Activated CD4-positive, alpha-beta T cell treated with anti-CD3 and anti-CD28 coated beads for 24 hours (primary cell): ENCODE results near the gene POLD2.

Source experiments
- DNase-seq, 2 donors: peaks; one replicate each; pipeline ENCODE4 v3.0.0-alpha.2; 2020; ENCODE audit warnings: low read depth in 2 of 2

The POLD2 gene

DNA sequence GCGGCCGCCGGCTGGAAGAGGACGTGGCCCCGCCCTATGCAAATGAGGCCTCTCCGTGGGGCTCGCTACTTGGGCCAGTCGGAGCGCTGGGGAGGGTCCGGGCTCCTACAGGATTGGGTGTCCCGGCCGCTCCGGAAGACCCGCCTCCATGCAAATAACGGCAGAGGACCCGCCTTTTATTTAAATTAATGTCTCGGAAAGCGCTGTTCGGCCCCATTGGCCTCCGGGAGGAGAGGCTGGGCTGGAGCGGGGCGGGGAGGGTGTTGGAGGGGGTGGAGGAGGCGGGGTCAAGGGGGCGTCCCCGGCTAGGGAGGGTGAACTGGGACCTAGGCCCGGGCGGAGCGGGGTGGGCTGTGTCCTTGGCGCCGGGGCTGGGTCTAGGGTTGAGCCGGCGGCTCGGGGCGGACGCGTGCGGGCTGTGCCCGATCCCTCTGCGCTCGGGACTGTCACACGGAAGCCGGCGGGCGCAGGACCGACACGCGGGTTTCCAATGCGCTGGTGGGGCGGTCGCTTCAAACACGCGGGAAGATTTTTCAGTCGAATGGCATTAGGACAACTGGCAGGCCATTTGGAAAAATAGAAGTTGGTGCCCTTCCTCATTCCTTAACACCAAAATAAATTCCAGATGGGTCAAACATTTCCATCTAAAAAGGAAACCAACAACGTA lies 40.7 kb downstream of the POLD2 start:
- peak; percentile 96 for DNase-seq

GRCh38 chr7:44081266-44081748 lies 42.0 kb downstream of the POLD2 start:
- no peak for DNase-seq

DNA sequence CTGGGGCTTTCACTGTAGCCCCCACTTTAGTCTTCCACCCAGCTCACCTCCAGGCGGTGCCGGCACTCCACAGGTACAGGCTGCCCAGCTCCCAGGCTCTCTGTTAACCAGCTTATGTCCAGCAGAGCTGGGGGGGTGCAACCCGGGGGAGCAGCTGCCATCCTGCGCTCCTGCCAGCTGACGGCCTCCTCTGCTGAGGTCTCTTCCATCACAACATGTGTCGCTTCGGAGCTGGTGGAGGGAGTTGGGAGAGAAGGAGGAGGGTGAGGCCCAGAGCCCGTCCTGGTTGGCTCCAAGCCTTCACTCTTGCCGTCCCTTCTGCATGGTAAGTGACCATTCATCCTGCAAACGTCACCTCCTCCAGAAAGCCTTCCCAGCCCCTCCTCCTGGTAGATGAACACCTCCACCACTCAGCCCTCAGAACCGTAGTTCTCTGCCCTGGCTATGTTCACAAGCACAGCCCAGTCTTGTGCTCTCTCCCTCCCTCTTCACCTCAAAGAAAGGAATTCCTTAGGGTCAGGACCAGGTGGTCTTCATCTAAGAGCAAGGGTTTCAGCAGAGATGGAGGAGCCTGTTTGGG lies 42.6 kb downstream of the POLD2 start:
- DNase-seq = no peak

GRCh38 chr7:44080118-44080517 lies 43.2 kb downstream of the POLD2 start:
- DNase-seq = no peak

DNA sequence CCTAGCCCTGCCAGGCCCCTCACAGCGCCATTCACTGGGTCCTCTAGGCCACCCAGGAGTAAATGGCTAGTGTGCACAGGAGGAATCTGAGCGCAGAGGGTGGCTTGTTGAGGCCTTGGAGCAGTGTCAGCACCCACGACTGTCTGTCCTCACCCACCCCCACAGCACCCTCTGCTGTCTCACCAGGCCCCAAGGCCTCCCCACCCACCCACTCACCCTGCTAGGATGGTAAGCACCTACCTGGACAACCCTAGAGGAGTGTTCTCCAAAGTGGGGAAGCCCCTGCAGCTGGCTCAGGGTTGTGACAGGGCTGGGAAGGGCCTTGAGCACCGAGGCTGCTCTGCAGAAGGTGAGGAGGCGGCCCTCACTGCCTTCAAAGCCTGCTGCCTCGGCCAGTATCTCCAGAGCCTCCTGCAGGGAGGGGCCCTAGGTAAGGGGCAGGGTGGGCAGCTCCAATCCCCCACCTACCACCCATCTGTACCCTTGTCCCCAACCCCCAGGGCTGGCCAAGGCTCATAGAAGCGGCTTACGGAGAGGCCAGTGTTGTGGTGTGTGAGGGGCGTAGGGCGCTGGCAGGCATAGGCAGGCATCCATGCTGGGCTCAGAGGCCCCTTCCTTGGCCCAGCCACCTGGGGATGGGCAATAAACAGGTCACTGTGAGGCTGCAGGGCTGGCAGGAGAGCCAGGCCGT lies 43.9 kb downstream of the POLD2 start:
- DNase-seq = no peak

- DNase-seq = no peak
These were observed 44.8 kb downstream of the POLD2 start for GRCh38 chr7:44078521-44078920.

GRCh38 chr7:44077681-44078091 lies 45.7 kb downstream of the POLD2 start:
- DNase-seq = no peak

DNA sequence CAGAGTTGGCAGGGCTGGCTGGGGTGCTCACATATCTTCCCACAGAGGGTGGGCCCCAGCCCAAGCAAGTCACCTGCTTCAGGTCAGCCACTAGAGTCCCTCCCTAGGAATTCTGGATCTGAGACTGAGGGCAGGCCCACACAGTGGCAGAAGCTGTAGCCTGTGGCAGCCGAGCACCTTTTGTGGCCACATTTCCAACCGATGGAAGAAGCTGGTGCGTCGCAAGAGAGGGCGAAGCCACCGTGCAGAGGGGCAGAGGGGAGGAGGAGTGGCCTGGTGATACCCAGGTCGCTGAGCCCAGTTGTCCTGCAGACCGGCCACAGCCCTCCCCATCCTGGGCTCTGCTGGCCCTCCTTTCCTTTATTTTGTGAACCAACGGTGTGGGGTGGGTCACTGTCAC lies 46.3 kb downstream of the POLD2 start:
- no peak for DNase-seq

GRCh38 chr7:44076101-44076895 lies 47.0 kb downstream of the POLD2 start:
- DNase-seq = no peak

DNA sequence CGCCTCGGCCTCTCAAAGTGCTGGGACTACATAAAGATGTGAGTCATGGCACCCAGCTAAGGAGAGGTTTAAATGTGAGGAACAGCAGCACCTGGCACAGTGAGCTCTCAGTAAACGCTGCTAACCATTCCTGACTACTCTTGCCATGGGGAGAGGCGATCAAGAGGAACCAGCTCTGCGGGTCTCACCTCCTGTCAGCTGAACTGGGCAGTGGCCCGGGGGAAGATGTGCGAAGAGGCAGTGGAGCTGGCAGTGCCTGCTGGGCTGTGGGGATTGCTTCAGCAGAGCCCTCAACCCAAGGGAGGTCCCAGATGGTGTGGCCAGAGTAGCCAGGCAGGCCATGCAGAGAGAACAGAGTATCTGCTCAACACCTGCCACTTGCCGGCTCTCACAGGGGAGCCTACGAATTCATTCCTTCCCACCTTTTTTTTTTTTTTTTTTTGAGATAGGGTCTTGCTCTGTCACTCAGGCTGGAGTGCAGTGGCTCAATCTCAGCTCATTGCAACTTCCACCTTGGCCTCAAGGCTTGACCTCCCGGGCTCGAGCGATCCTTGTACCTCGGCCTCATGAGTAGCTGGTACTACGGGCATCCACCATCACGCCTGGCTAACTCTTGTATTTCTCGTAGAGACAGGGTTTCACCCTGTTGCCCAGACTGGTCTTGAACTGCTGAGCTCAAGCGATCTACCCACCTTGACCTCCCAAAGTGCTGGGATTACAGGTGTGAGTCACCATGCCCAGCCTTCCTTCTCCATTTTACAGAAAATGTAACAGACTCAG lies 47.9 kb downstream of the POLD2 start:
- no peak for DNase-seq

GRCh38 chr7:44074349-44074695 lies 49.0 kb downstream of the POLD2 start:
- no peak for DNase-seq

DNA sequence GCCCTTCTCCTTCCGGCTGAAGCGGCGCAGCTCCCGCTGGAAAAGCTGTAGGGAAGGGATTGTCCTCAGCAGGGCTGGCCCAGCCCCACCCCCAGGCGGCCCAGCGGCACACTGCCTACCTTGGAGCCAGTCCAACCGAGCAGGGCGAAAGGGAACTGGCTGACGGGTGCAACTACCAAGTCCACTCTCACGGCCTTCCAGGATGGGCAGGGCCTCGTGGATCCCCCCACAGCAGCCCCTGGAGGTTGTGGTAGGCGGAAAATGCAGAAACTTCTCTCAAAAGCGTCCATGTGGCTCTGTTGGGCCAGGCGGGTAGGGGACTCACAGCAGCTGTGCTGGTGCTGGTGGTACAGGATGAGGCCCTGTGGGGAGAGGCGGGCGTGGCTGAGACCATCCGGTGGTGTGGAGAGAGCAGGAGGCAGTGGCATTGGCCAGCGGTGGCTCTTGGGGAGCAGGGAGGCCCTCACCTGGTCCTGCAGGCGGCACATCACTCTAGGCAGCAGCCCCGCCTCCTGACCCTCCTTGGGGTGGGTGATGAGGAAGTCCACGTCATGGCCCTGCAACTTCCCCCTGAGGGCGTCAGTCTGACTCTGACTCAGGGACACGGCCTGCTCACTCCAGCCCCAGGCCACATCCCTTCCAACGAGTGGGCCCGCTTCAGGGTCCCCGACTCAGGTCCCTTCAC lies 49.5 kb downstream of the POLD2 start:
- no peak for DNase-seq

DNA sequence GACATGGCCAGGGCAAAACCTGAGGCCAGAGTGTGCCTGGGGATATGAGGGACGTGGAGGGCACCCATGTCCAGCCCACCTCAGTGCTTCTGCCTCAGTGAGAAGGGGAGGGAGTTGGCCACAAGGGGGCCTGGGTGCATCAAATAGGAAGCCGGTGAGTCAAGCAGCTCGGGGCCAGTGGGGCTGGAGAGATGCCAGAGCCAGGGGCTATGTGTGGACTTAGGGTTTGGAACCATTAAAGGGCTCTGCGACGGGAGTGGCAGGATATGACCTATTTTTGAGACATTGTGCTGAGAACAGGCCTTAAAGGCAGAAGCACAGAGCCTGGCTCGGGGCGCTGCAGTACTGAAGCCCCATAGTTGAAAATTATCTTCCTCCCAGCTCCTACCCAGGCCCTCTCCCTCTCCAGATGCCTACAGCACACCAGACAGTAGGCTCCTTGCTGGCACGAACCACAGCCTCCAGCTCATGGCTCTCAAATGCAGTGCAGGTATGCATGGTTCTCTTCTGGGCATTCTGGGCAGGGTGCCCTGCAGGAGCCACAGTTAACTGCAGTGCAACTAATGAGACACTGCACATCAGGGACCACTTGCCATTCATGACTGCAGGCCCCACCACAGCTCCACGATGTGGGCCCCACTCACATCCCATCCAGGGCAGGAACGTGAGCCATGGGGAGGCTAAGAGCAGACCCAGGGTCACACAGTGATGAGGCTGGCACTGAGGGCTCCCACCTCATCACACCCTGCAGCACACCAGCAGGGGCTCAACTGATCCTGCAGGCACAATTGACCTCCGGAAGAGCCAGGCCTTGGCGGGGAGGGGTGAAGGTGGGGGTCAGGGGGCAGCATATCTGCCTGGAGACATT lies 50.8 kb downstream of the POLD2 start:
- no peak for DNase-seq

- no peak for DNase-seq
These were observed 51.5 kb downstream of the POLD2 start for GRCh38 chr7:44071726-44072363.

GRCh38 chr7:44068054-44068453 lies 55.3 kb downstream of the POLD2 start:
- no peak for DNase-seq

- DNase-seq = no peak
These were observed 56.0 kb downstream of the POLD2 start for GRCh38 chr7:44067064-44067951.

GRCh38 chr7:44066494-44067063 lies 56.8 kb downstream of the POLD2 start:
- no peak for DNase-seq

- DNase-seq = no peak
These were observed 57.3 kb downstream of the POLD2 start for GRCh38 chr7:44066111-44066460.
